Spleen (tissue), 13 donors: ENCODE measurements around the gene FHIP1A. TPM values are rescaled to one million over a fixed set of nuclear protein-coding genes. Genes with fewer than 3 reads are reported as not detected.

Source experiments
- DNase-seq: peaks from one replicate; pipeline ENCODE4 v3.0.0-alpha.2; 2020
- H3K27ac ChIP-seq, 8 donors: fragments of 200-600 bp; sonication (generic) in 7 of 8; 1 replicate in 4 of 8; 2 replicates in 4 of 8; pipeline versions ENCODE4 v1.5.0 to v1.8.0; 2016 to 2021; ENCODE audit warnings: inconsistent platforms in 4 of 8, mild to moderate bottlenecking in 4 of 8, moderate library complexity in 1 of 8
- H3K27me3 ChIP-seq, 7 donors: fragments of 200-600 bp; sonication (generic) in 6 of 7; replicated peaks in 1 of 7; 1 replicate in 4 of 7; 2 replicates in 3 of 7; pipeline versions ENCODE4 v1.5.0 to v1.8.0; 2016 to 2021; ENCODE audit warnings: inconsistent platforms in 3 of 7, mild to moderate bottlenecking in 1 of 7
- H3K36me3 ChIP-seq, 6 donors: fragments of 200-600 bp; sonication (generic) in 5 of 6; 1 replicate in 4 of 6; 2 replicates in 2 of 6; pipeline versions ENCODE4 v1.5.0 to v1.8.0; 2016 to 2021; ENCODE audit warnings: inconsistent platforms in 2 of 6
- H3K4me1 ChIP-seq, 6 donors: fragments of 200-600 bp; sonication (generic) in 5 of 6; 1 replicate in 3 of 6; 2 replicates in 3 of 6; pipeline versions ENCODE4 v1.5.0 to v1.8.0; 2016 to 2021; ENCODE audit warnings: inconsistent platforms in 3 of 6
- H3K4me3 ChIP-seq, 8 donors: fragments of 200-600 bp; sonication (generic) in 7 of 8; 1 replicate in 4 of 8; 2 replicates in 4 of 8; pipeline versions ENCODE4 v1.5.0 to v1.8.0; 2016 to 2021; ENCODE audit warnings: inconsistent platforms in 4 of 8, mild to moderate bottlenecking in 4 of 8, moderate library complexity in 2 of 8
- H3K9me3 ChIP-seq, 8 donors: fragments of 200-600 bp; sonication (generic) in 7 of 8; 1 replicate in 4 of 8; 2 replicates in 4 of 8; pipeline versions ENCODE4 v1.5.0 to v1.8.0; 2016 to 2021; ENCODE audit warnings: inconsistent platforms in 4 of 8
- POLR2A ChIP-seq, 3 donors: fragments of 450-650 bp; IDR thresholded peaks; one replicate each; pipeline ENCODE4 v1.5.1; 2017; ENCODE audit warnings: antibody characterized with exemption in 3 of 3, mild to moderate bottlenecking in 1 of 3
- POLR2AphosphoS5 ChIP-seq, 3 donors: sonication (generic); formaldehyde crosslinking; IDR thresholded peaks; one replicate each; pipeline ENCODE4 v1.5.1; 2017; ENCODE audit warnings: antibody characterized with exemption in 3 of 3
- WGBS, 5 donors: extraction: QIAGEN DNeasy Blood & Tissue Kit in 3 of 5; methylation state at CpG; one replicate each; pipeline versions ENCODE4 v1.1.5 to v1.1.7; 2013 to 2018; 5-methylcytosine and 5-hydroxymethylcytosine counted together
- intact Hi-C: fragments of 100-400 bp; cut with DNase I; formaldehyde crosslinking; loops from one replicate; pipeline ENCODE4 v1.15.0; 2023; ENCODE audit warnings: low total_unique reads
- long read RNA-seq, 2 donors: transcript quantifications; one replicate each; lab custom pipeline, GENCODE V29; 2026
- polyA plus RNA-seq, 3 donors: library from polyadenylated mRNA; stranded (reverse); fragments of 200-250 nt; gene quantifications; one replicate each; pipeline ENCODE4 v1.2.1, GENCODE V29; 2013
- total RNA-seq, 7 donors: library from RNA; depleted of rRNA in 3 of 7; stranded (reverse); fragments of >200 nt in 3 of 7; fragmentation: NEBNext Ultra II Directional in 4 of 7; extraction: Animal tissue kit (Norgen Biotek cat#: 25700) in 4 of 7; gene quantifications; one replicate each; pipeline versions ENCODE4 v1.1.0 to v1.2.1, GENCODE V29; 2016 to 2021
- TF ChIP-seq, protein P1 (sequence below), 11 experiments: fragments of 200-600 bp in 7 of 11; fragments of 450-650 bp in 4 of 11; sonication (generic) in 4 of 11; IDR thresholded peaks in 8 of 11; conservative IDR thresholded peaks in 3 of 11; 1 replicate in 7 of 11; 2 replicates in 4 of 11; pipeline versions ENCODE4 v1.4.0 to v1.8.0; 2016 to 2021; ENCODE audit warnings: antibody characterized with exemption in 11 of 11, inconsistent platforms in 4 of 11, mild to moderate bottlenecking in 1 of 11
- donor health status: healthy with polysubstance abuse.
- donor health status: DM: no; HTN: no; CAD: no; lungs with moderate emphysema.
- donor health status: DM: no; HTN: no; CAD: no.
- donor health status: Bipolar disorder and iron deficiency.
- donor health status: healthy.
- donor health status: DM: no; HTN: no; CAD: no.
- donor health status: DM: yes; HTN: yes; CAD: no.

The FHIP1A gene
- total RNA-seq, result 1 to 10 TPM in 6 of 7 donors, under 1 TPM in 1; 0.69 to 4.8 (median 1.9) TPM
- under 1 TPM in 2 of 3 donors, not detected in 1; 0.07 to 0.22 TPM for polyA plus RNA-seq
- long read RNA-seq, donor 1, result 0 reads
- long read RNA-seq, donor 2, result 0 reads

- TF ChIP-seq, protein P1, sequence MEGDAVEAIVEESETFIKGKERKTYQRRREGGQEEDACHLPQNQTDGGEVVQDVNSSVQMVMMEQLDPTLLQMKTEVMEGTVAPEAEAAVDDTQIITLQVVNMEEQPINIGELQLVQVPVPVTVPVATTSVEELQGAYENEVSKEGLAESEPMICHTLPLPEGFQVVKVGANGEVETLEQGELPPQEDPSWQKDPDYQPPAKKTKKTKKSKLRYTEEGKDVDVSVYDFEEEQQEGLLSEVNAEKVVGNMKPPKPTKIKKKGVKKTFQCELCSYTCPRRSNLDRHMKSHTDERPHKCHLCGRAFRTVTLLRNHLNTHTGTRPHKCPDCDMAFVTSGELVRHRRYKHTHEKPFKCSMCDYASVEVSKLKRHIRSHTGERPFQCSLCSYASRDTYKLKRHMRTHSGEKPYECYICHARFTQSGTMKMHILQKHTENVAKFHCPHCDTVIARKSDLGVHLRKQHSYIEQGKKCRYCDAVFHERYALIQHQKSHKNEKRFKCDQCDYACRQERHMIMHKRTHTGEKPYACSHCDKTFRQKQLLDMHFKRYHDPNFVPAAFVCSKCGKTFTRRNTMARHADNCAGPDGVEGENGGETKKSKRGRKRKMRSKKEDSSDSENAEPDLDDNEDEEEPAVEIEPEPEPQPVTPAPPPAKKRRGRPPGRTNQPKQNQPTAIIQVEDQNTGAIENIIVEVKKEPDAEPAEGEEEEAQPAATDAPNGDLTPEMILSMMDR (IDR thresholded peaks at IDR 0.05 in 8 of 11, conservative IDR thresholded peaks at IDR 0.05 in 3 of 11), result no peak
- TF ChIP-seq POLR2AphosphoS5 (IDR thresholded peaks at IDR 0.05) (peak in 2 of 3 donors; percentile 18 to 62), POLR2A (IDR thresholded peaks at IDR 0.05) (no peak)
- H3K27ac ChIP-seq, result peak within 1 kb of the TSS in 3 of 8 donors; percentile 21 to 40 (median 27)
- peaks cover 3 to 31% (median 22%) of the 10 kb centered on the region in 6 donors for H3K4me1 ChIP-seq
- peak within 1 kb of the TSS; percentile 45 to 81 (median 54) for H3K4me3 ChIP-seq
- peak; percentile 93 for DNase-seq
- H3K27me3 ChIP-seq, result peaks cover 0 to 33% (median 5%) of the 10 kb centered on the region in 7 donors
- intact Hi-C loops, result no loop called here
- WGBS, 5 donors, result 0 to 7% (median 4%) methylated on average over 28 to 83 of the region's 84 CpGs
- H3K36me3 ChIP-seq, result no peaks in the 10 kb centered on the region
- H3K9me3 ChIP-seq, result no peaks in the 10 kb centered on the region
These were observed at the start of gene FHIP1A for GRCh38 chr4:151408630-151409469. Gene FHIP1A (plus strand): TSS chr4:151409176. CDS start chr4:151566260, 157,084 bp downstream.

DNA sequence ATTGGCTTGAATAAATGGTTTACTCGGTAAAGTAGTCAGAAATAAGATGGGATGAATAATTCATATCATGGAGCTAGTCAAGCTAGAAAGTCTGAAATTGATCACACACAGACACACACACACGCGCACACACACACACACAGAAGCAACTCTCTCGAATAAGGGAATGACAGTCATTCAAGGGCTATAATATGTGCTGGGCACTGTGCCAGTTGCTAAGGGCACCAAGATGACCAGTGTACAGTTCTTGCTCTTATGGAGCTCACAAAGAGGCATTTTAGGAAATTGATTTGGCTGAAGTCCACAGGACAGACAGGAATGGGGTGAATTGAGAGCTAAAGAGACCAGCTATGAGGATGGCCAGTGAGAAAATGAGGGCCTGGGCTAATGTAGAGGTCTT lies 49.4 kb upstream of the FHIP1A start:
- TF ChIP-seq POLR2AphosphoS5 (IDR thresholded peaks at IDR 0.05) (no peak), POLR2A (IDR thresholded peaks at IDR 0.05) (no peak)
- TF ChIP-seq, protein P1 (IDR thresholded peaks at IDR 0.05 in 8 of 11, conservative IDR thresholded peaks at IDR 0.05 in 3 of 11), result no peak
- WGBS, 5 donors, result 75 to 82% (median 79%) methylated on average over 4 of the region's 4 CpGs
- no peak overlapping the region for H3K4me3 ChIP-seq
- DNase-seq, result no peak
- H3K4me1 ChIP-seq, result no peaks in the 10 kb centered on the region
- intact Hi-C loops, result no loop called here
- peaks cover 0 to 12% (median 0%) of the 10 kb centered on the region in 7 donors for H3K27me3 ChIP-seq
- H3K27ac ChIP-seq, result no peak overlapping the region
- H3K36me3 ChIP-seq, result no peaks in the 10 kb centered on the region
- H3K9me3 ChIP-seq, result no peaks in the 10 kb centered on the region

DNA sequence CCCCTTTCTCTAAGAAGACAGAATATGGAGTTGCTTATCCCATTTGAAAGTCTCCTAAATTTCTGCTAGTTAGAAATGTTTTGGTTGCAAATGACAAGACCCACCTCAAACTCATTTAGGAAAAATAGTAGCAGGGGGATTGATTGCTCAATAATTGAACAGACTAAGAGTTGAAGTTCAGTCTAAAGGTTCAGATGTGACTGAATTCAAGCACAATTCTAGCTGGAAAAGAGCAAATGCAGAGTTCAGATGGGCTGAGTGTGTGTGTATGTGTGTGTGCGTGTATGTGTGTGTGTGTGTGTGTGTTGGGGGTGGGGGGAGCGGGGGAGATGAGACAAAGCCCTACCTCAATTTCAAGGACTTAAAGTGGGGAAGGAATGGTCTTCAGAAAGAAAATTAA lies 47.9 kb upstream of the FHIP1A start:
- Histone ChIP-seq H3K27ac (no peak overlapping the region), H3K4me1 (no peaks in the 10 kb centered on the region), H3K36me3 (no peaks in the 10 kb centered on the region), H3K9me3 (no peaks in the 10 kb centered on the region), H3K4me3 (no peak overlapping the region), H3K27me3 (peaks cover 0 to 7% (median 0%) of the 10 kb centered on the region in 7 donors)
- no peak for DNase-seq
- no peak for TF ChIP-seq POLR2AphosphoS5 (IDR thresholded peaks at IDR 0.05)
- TF ChIP-seq POLR2A (IDR thresholded peaks at IDR 0.05), result no peak
- WGBS, 5 donors, result 88 to 97% (median 94%) methylated on average over 2 of the region's 2 CpGs
- intact Hi-C loops, result loop anchor here (5.0 to 10.0 kb wide), 2 partner anchors 244 to 254 kb away; no protein-coding TSS in a partner anchor

DNA sequence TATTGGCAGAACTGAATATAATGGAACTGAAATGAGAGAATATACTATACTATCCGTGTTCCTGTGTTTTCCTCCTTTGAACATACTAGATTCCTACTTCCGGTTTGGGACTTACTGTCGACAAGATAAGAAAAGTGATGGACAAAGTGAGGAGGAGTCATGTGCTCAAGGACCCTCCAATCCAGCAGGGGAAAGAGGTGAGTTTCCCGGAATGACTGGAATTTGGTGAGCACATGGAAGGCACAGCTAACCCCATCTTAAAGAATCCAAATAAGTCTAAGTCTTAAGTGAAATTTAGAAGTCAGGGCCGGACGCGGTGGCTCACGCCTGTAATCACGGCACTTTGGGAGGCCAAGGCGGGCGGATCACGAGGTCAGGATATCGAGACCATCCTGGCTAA lies 47.0 kb upstream of the FHIP1A start:
- Histone ChIP-seq H3K4me3 (no peak overlapping the region), H3K27ac (no peak overlapping the region), H3K4me1 (no peaks in the 10 kb centered on the region), H3K27me3 (peaks cover 0 to 1% (median 0%) of the 10 kb centered on the region in 7 donors), H3K36me3 (no peaks in the 10 kb centered on the region), H3K9me3 (no peaks in the 10 kb centered on the region)
- TF ChIP-seq POLR2AphosphoS5 (IDR thresholded peaks at IDR 0.05) (no peak), POLR2A (IDR thresholded peaks at IDR 0.05) (no peak)
- TF ChIP-seq, protein P1 (IDR thresholded peaks at IDR 0.05 in 8 of 11, conservative IDR thresholded peaks at IDR 0.05 in 3 of 11), result no peak
- DNase-seq, result no peak
- intact Hi-C loops, result loop anchor here (5.0 to 10.0 kb wide), 2 partner anchors 245 to 253 kb away; no protein-coding TSS in a partner anchor
- 87 to 95% (median 89%) methylated on average over 12 to 13 of the region's 13 CpGs for WGBS, 5 donors
